RWPE2 (cell line): Measurements from ENCODE around the gene SLC8A1.

Experiments
- ATAC-seq: fragments of 200-7000 bp; cut with Tn5 transposase; 3 replicates; pipeline ENCODE4 v1.9.1; 2021; ENCODE audit warnings: low read depth
- DNase-seq: peaks from one replicate; pipeline ENCODE4 v3.0.0-alpha.2; 2020; ENCODE audit warnings: low spot score
- H3K27ac ChIP-seq: fragments of 450-650 bp; 2 replicates; pipeline ENCODE4 v1.5.1; 2017; ENCODE audit warnings: mild to moderate bottlenecking; ENCODE audit not compliant: poor library complexity, severe bottlenecking
- H3K27me3 ChIP-seq: fragments of 250-450 bp; sonication (Bioruptor Pico); 2 replicates; pipeline ENCODE4 v1.5.1; 2021; ENCODE audit warnings: mild to moderate bottlenecking, moderate library complexity; ENCODE audit not compliant: insufficient read depth, poor library complexity, severe bottlenecking
- H3K36me3 ChIP-seq: fragments of 250-450 bp; sonication (Bioruptor Pico); 2 replicates; pipeline ENCODE4 v1.5.1; 2020; ENCODE audit warnings: low read depth, mild to moderate bottlenecking, moderate library complexity
- H3K4me1 ChIP-seq: fragments of 250-450 bp; sonication (Bioruptor Pico); 2 replicates; pipeline ENCODE4 v1.5.1; 2021; ENCODE audit warnings: mild to moderate bottlenecking, moderate library complexity; ENCODE audit not compliant: insufficient read depth, poor library complexity, severe bottlenecking
- H3K4me3 ChIP-seq: fragments of 250-450 bp; sonication (Bioruptor Pico); 2 replicates; pipeline ENCODE4 v1.5.1; 2021; ENCODE audit warnings: mild to moderate bottlenecking, moderate library complexity; ENCODE audit not compliant: severe bottlenecking
- H3K9me3 ChIP-seq: fragments of 250-450 bp; sonication (Bioruptor Pico); 2 replicates; pipeline ENCODE4 v1.5.1; 2021; ENCODE audit warnings: mild to moderate bottlenecking, moderate library complexity; ENCODE audit not compliant: severe bottlenecking
- CTCF ChIP-seq: fragments of 450-650 bp; IDR thresholded peaks from one replicate; pipeline ENCODE4 v1.5.1; 2017; ENCODE audit warnings: mild to moderate bottlenecking, moderate library complexity; ENCODE audit not compliant: poor library complexity, severe bottlenecking

Gene SLC8A1

DNA sequence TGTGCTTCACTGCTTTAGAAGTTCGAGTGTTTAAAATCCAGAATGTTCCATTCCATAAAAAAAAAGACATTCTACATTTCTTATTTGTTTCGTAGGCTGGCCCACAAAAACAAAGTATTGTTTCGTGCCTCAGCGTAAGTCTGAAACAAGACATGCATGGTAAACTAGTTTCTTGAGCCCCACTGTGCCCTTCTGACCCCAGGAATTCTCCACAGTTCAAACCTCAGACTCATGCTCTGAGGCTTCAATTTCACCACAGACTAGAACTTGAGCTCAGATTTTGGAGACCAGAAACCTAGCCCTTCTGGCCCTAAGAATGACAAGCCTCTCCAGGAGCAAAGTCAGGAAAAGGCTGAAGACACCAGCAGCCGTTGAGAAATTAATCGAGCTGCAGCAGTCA is 151.5 kb downstream of the SLC8A1 start:
- no peak overlapping the region for H3K27ac ChIP-seq
- no peaks in the 10 kb centered on the region for H3K27me3 ChIP-seq
- ATAC-seq (no peak), DNase-seq (no peak)
- no peaks in the 10 kb centered on the region for H3K36me3 ChIP-seq
- H3K9me3 ChIP-seq = no peaks in the 10 kb centered on the region
- TF ChIP-seq CTCF = no peak
- H3K4me1 ChIP-seq = no peaks in the 10 kb centered on the region
- no peak overlapping the region for H3K4me3 ChIP-seq

GRCh38 chr2:40299781-40300180 is 152.1 kb downstream of the SLC8A1 start:
- no peaks in the 10 kb centered on the region for H3K27me3 ChIP-seq
- no peaks in the 10 kb centered on the region for H3K36me3 ChIP-seq
- DNase-seq (no peak), ATAC-seq (no peak)
- TF ChIP-seq CTCF = no peak
- no peak overlapping the region for H3K27ac ChIP-seq
- no peaks in the 10 kb centered on the region for H3K4me1 ChIP-seq
- H3K4me3 ChIP-seq = no peak overlapping the region
- H3K9me3 ChIP-seq = no peaks in the 10 kb centered on the region

GRCh38 chr2:40299173-40299572 is 152.7 kb downstream of the SLC8A1 start:
- H3K4me1 ChIP-seq = no peaks in the 10 kb centered on the region
- no peak overlapping the region for H3K4me3 ChIP-seq
- no peak for ATAC-seq
- no peak for TF ChIP-seq CTCF
- H3K9me3 ChIP-seq = no peaks in the 10 kb centered on the region
- no peaks in the 10 kb centered on the region for H3K36me3 ChIP-seq
- no peaks in the 10 kb centered on the region for H3K27me3 ChIP-seq
- no peak for DNase-seq
- no peak overlapping the region for H3K27ac ChIP-seq

- H3K4me3 ChIP-seq = no peak overlapping the region
- H3K27ac ChIP-seq = no peak overlapping the region
- TF ChIP-seq CTCF = no peak
- H3K27me3 ChIP-seq = no peaks in the 10 kb centered on the region
- ATAC-seq (no peak), DNase-seq (no peak)
- H3K36me3 ChIP-seq = no peaks in the 10 kb centered on the region
- H3K4me1 ChIP-seq = no peaks in the 10 kb centered on the region
- H3K9me3 ChIP-seq = no peaks in the 10 kb centered on the region
Observed at GRCh38 chr2:40298026-40298425, 153.9 kb downstream of the SLC8A1 start.

- H3K4me3 ChIP-seq = no peak overlapping the region
- ATAC-seq = no peak
- no peak overlapping the region for H3K27ac ChIP-seq
- H3K36me3 ChIP-seq = no peaks in the 10 kb centered on the region
- no peaks in the 10 kb centered on the region for H3K9me3 ChIP-seq
- no peaks in the 10 kb centered on the region for H3K4me1 ChIP-seq
- TF ChIP-seq CTCF = no peak
- no peak for DNase-seq
- H3K27me3 ChIP-seq = no peaks in the 10 kb centered on the region
Observed at GRCh38 chr2:40292291-40292690, 159.6 kb downstream of the SLC8A1 start.
